Mesothelial cell of epicardium (in vitro differentiated cells): ENCODE data around the gene HECW1. TPM values are rescaled to one million over a fixed set of nuclear protein-coding genes. Genes with fewer than 3 reads are reported as not detected.

Experiments used
- DNase-seq, 2 experiments: peaks; one replicate each; pipeline ENCODE4 v3.0.0; 2021; ENCODE audit warnings: low spot score in 2 of 2; ENCODE audit not compliant: unreplicated experiment in 2 of 2
- H3K27ac Mint-ChIP-seq: 2 replicates; pipeline ENCODE4 v1.8.0; 2021; ENCODE audit warnings: mixed read lengths
- H3K27me3 Mint-ChIP-seq: 2 replicates; pipeline ENCODE4 v1.8.0; 2021; ENCODE audit warnings: low read depth, mixed read lengths
- H3K36me3 Mint-ChIP-seq: 2 replicates; pipeline ENCODE4 v1.8.0; 2021; ENCODE audit warnings: mixed read lengths
- H3K4me1 Mint-ChIP-seq: 2 replicates; pipeline ENCODE4 v1.8.0; 2021; ENCODE audit warnings: mixed read lengths
- H3K4me3 Mint-ChIP-seq: 2 replicates; pipeline ENCODE4 v1.8.0; 2021; ENCODE audit warnings: mild to moderate bottlenecking, moderate library complexity, mixed read lengths
- H3K9me3 Mint-ChIP-seq: 2 replicates; pipeline ENCODE4 v1.8.0; 2021; ENCODE audit warnings: mixed read lengths
- CTCF ChIP-seq: fragments of 200-600 bp; sonication (generic); IDR thresholded peaks from one replicate; pipeline ENCODE4 v1.5.0; 2021; ENCODE audit warnings: antibody characterized with exemption; ENCODE audit not compliant: unreplicated experiment
- total RNA-seq: library from RNA; stranded (reverse); gene quantifications from 3 replicates; pipeline ENCODE4 v1.2.1, GENCODE V29; 2021

HECW1 gene
- total RNA-seq, 1 donor from 2014 or later, result 1.4 TPM

GRCh38 chr7:43247757-43248156, 135.3 kb downstream of the HECW1 start:
- H3K4me1 Mint-ChIP-seq, result peaks cover 2% of the 10 kb centered on the region
- TF ChIP-seq CTCF, result no peak

GRCh38 chr7:43248553-43248952, 136.1 kb downstream of the HECW1 start:
- no peak overlapping the region for H3K27ac Mint-ChIP-seq
- no peak overlapping the region for H3K4me3 Mint-ChIP-seq
- H3K36me3 Mint-ChIP-seq, result no peaks in the 10 kb centered on the region
- DNase-seq, result no peak
- no peaks in the 10 kb centered on the region for H3K9me3 Mint-ChIP-seq
- peaks cover 2% of the 10 kb centered on the region for H3K4me1 Mint-ChIP-seq
- no peak for TF ChIP-seq CTCF
- H3K27me3 Mint-ChIP-seq, result peaks cover 3% of the 10 kb centered on the region

More at GRCh38 chr7:43247757-43248156, 135.3 kb downstream of the HECW1 start:
- Mint-ChIP-seq H3K36me3 (no peaks in the 10 kb centered on the region), H3K9me3 (no peaks in the 10 kb centered on the region), H3K27ac (no peak overlapping the region), H3K27me3 (peaks cover 3% of the 10 kb centered on the region), H3K4me3 (no peak overlapping the region)
- DNase-seq, result no peak

- H3K27me3 Mint-ChIP-seq, result peaks cover 3% of the 10 kb centered on the region
- no peak overlapping the region for H3K27ac Mint-ChIP-seq
- TF ChIP-seq CTCF, result no peak
- no peaks in the 10 kb centered on the region for H3K36me3 Mint-ChIP-seq
- H3K4me3 Mint-ChIP-seq, result no peak overlapping the region
- H3K9me3 Mint-ChIP-seq, result no peaks in the 10 kb centered on the region
- peaks cover 2% of the 10 kb centered on the region for H3K4me1 Mint-ChIP-seq
- DNase-seq, result no peak
These were observed 136.7 kb downstream of the HECW1 start for GRCh38 chr7:43248961-43249822.

GRCh38 chr7:43249823-43250145, 137.3 kb downstream of the HECW1 start:
- H3K36me3 Mint-ChIP-seq, result no peaks in the 10 kb centered on the region
- no peak for DNase-seq
- H3K9me3 Mint-ChIP-seq, result no peaks in the 10 kb centered on the region
- peaks cover 2% of the 10 kb centered on the region for H3K4me1 Mint-ChIP-seq
- H3K4me3 Mint-ChIP-seq, result no peak overlapping the region
- TF ChIP-seq CTCF, result no peak
- H3K27me3 Mint-ChIP-seq, result peaks cover 3% of the 10 kb centered on the region
- no peak overlapping the region for H3K27ac Mint-ChIP-seq

- DNase-seq, result peak; percentile 31 to 68
- H3K36me3 Mint-ChIP-seq, result no peaks in the 10 kb centered on the region
- TF ChIP-seq CTCF, result peak; percentile 84
- peaks cover 9% of the 10 kb centered on the region for H3K9me3 Mint-ChIP-seq
- H3K4me3 Mint-ChIP-seq, result no peak overlapping the region
- H3K27me3 Mint-ChIP-seq, result no peaks in the 10 kb centered on the region
- no peaks in the 10 kb centered on the region for H3K4me1 Mint-ChIP-seq
- H3K27ac Mint-ChIP-seq, result no peak overlapping the region
These were observed 148.8 kb downstream of the HECW1 start for GRCh38 chr7:43260980-43261878.
